Tongue (tissue), 2 donors: ENCODE measurements around the gene FLAD1. TPM values are rescaled to one million over a fixed set of nuclear protein-coding genes. Genes with fewer than 3 reads are reported as not detected.

Experiments
- DNase-seq: peaks from one replicate; pipeline ENCODE4 v3.0.0-alpha.2; 2015
- total RNA-seq: library from RNA; depleted of rRNA; stranded (reverse); fragments of >200 nt; gene quantifications from one replicate; pipeline ENCODE4 v1.2.3, GENCODE V29; 2014

Gene FLAD1
- total RNA-seq, 1 donor from 2014 or later = 17.0 TPM

DNA sequence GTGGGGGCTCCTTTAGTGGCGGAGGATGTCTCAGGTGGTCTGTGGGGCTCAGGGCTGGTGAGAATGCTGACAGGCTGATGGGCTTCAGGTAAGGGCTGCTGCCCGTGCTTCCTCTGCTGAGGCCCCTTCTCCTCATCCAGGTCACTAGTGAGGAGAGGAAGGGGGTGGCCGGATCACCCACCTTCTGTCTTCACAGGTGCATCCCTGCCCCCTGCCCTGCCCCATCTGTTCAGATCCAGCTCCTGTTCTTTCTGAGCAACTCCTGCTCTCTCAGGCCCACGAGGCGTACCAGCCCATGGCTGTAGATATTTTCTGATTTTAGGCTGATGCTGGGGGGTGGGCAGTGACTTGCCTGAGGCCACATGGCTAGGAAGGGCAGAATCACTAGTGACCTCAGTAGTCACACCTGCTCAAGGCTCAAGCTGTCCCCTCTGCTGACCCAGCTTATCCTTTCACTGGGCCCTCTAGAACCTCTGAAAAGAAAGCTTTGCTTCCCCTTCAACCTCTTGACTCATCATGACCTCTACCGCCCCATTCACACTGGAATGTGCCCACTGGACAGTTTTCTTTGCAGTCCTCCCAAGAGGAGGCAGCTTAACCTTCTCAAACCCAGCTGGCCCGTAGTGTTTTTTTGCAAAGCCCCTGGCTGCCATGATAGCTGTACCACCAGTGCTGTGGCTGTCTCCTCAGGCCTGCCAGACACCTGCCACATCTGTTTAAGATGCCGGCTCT is 35.6 kb downstream of the FLAD1 start:
- no peak for DNase-seq

DNA sequence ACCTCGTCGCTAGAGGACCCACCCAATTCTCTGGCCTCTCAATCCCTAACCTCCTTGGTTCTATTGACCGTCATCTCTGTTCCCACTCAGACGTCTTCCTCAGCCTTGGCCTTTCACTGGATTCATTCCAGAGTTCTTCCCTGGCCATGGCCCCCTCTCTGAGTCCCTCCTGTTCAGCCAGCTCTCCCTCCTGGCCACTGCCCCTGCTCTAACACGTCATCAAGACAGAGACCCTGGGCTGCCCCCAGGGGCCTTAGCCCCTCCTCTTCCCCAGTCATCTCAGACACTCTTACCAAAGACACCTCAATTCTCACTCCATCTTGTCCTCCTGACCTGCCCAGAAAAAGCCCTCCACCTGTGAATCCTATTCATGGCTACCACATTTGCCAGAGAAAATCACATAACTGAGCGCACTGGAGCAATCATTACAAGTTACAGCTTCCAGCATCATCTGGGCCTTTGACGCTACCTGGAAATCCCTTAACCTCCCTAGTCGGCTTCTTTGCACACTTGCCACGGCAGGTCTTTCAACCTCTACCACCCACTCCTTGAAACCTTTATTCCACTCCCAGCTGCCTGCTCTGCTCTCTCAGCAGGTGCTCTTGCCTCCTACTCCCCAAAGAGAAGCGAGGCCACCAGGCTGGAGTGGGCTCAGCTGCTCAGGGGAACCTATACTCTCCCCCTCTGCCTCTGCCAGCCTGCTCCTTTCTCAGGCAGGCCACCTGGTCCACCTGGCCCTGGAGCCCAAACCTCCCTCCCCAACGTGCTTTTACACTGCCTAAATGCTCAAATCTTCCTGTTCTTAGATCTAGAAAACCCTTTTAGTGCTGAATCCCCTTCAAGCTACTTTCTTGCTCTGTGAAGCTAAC is 36.5 kb downstream of the FLAD1 start:
- no peak for DNase-seq

DNA sequence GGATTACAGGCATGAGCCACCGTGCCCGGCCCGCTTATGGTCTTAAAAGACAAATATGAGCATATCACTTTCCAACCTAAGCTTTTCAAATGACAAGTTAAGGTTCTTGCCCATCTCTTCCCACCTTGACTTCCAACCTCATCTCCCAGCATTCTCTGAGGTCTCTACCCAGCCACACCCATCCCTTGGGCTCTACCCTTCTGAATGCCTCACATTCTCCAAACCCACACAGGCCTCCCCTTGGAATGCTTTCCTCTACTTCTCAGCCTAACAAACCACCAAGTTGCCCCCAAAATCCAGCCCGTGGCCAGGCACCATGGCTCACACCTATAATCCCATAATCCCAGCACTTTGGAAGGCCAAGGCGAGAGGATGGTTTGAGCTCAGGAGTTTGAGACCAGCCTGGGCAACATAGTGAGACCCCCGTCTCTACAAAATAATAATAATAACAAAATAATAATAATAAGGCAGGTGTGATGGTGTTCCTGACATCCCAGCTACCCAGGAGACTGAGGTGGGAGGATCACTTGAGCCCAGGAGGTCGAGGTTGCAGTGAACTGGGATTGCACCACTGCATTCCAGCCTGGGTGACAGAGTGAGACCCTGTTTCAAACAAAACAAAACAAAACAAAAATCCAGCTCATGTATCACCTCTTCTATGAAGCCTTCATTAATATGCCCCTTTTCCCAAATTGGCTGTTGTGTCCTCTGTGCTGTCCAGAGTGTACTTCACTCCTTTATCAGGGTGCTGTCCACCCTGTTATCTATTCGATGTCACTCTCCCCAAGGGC is 39.2 kb downstream of the FLAD1 start:
- no peak for DNase-seq

DNA sequence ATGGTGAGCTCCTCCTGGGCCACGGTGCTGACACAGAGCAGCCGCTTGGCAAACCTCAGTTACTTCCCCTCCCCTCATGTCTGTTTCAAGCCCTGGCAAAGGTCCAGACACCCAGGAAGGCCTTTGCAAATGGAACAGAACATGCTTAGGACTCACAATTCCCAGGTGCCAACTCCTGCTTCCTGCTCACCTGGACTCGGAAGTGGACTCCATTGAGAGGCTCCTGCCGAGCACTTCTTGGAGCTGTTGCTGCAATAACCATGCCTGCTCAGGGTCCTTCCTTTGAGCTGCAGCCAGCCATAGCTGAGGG is 39.7 kb downstream of the FLAD1 start:
- DNase-seq = no peak

DNA sequence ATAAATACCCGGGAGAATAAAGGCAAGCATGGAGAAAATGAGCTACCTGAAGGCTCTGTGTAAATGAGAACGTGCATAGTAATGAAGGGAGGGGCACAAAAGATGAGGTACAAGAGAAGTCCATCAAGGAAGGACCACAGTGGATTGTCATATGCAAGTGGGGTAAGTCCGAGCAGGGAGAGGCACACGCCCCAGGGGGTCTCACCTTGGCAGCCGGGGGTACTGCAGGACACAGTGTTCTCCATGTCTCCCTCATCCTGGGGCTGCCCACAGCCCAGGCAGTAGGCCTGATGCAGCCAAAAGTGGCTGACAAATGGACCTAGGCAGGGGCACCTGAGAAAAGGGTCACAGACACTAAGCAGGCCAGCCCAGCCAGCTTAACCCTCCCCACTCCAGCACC is 40.5 kb downstream of the FLAD1 start:
- no peak for DNase-seq

DNA sequence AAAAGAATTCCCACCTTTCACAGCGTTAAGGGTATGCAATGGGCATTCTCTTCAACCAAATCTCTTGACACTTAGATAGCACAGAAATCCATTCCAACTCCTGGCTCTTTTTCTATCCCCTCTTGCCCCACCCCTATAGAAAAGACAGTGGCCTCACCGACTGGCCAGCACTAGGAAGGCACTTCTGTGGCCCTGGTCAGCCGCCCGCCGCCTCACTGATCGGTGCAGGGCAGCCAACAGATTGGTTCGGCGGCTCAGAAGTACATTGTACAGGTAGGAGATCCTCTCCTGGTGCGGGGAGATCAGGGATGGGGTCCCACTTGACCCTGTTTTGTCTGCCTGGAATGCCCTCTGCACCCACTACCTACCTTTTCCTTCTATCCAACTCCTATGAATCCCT is 41.2 kb downstream of the FLAD1 start:
- DNase-seq = no peak

DNA sequence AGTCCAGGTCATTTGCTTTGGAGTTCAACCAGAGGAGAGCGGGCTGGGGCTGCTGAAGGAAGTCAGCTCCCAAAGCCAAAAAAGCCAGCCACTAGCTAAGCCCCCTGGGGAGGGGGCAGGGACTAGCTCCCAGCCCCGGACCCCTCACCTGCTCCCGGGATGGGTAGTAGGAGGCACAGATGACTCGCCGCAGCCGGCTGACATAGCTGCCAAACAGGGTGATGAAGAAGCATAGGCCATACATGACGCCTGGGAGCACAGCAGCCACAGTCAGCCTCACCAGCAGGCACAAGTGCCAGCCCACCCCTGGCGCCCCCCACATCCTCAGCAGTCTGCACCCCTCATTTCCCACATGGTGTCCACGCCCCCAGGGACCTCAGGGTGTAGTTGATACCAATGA is 43.0 kb downstream of the FLAD1 start:
- no peak for DNase-seq

DNA sequence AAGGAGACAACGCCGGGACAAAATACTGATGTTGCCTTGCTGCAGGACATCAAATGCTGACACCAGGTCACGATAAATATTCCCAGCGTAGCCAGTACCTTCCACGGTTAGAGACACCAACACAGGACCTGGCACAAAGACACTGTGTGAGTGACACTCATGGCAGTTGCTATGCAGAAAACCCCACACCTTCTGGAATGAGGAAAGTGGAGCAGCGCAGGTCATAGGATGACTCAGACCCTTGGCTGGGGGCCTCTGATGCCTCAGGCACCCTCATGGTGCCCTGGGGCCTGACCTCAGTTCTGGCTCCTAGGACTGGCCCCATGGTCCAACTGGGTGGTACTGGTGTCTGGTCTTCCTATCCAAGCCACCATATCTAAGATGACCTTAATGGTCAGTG is 43.4 kb downstream of the FLAD1 start:
- DNase-seq = no peak

DNA sequence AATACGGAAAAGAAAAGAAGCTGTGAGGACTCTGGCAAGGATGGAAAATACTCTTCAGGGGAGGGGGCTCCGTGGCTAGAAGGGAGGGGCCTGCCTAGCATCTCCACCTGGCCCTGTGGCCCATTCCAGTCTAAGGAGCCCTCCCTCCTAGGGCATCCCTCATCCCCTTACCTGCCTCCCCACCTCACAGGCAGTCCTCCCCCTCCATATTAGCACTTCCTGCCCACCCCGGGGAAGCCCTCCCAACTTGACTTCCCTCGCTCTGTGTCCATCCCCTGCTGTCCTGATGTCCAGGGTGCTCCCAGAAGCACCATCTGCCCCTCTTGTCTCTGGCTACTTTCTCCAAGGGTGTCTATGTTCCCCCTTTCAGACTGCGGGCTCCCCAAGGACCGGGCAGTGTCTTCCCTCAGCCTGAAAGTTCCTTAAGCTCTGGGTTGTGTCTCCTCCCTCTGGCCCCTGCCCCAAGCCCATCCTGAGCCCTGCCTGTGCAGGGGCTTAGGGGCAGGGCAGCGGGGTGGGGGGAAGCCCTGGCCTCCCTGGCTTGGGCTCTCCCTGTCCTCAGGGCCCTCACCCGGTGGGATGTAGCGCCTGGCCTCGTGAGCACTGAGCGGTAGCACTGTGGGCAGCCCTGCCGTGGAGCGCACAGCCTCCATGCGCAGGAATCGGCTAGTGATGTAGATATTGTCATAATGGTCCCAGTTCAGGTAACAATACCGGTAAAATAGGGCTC is 46.5 kb downstream of the FLAD1 start:
- no peak for DNase-seq

DNA sequence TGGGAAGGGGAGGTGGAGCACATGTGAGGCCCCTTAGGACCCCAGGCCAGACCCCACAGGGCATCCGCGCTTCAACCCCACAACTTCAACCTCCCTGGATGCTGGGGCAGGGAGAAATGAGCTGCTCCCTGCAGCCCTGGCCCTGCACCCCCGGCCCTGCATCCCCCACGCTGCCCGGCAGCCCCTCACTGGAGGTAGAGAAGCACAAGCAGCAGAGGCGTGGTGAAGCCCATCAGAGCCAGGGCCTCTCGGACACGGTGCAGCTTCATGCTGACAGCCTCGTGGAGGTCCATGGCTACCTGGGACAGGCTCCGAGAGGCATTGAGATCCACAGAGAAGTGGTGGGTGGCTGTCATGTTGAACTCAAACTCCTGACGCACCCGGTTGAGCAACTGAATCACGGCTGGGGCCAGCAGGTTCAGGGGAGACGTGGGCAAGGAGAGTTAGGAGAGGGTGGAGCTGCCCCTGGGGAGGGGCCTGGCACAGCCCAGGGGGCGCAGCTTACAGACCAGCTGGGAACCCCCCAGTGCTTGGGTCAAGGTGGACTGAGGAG is 47.2 kb downstream of the FLAD1 start:
- DNase-seq = no peak

DNA sequence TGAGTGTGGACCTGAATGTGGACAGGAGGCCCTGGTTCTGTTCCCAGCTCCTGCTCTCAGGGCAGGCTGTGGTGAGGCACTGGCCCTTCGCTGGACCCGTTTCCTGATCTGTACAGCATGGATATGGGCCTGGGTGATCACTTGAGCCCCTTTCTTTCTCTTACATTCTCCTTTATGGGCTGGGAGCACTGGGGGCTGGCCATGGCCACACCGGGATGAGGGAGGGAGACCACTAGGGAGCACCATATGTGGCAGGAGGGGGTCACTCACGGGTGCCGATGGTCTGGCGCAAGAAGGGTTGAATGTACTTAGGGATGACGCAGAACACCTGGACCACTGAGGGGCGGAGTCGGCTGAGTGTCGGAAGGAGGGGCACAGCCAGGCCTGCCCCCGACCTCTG is 47.8 kb downstream of the FLAD1 start:
- DNase-seq = no peak

DNA sequence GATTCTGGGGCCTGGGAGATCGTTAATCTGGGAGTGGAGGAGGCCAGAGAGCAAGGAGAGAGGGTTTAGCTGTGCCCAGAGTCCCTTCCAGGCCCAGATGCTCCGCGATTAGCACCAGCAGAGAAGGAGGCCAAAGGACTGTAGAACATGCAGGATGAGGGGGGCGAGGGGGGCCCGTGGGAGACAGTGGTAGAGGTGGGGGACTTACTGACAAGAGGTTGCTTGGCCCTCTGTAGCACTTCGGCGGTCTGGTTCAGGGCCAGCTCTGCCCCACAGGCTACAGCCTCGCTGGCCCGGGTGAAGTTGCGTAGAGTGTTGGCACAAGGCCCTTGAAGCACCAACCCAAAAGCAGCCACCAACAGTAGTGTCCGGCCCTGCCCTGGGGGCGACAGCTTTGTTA is 49.7 kb downstream of the FLAD1 start:
- no peak for DNase-seq

DNA sequence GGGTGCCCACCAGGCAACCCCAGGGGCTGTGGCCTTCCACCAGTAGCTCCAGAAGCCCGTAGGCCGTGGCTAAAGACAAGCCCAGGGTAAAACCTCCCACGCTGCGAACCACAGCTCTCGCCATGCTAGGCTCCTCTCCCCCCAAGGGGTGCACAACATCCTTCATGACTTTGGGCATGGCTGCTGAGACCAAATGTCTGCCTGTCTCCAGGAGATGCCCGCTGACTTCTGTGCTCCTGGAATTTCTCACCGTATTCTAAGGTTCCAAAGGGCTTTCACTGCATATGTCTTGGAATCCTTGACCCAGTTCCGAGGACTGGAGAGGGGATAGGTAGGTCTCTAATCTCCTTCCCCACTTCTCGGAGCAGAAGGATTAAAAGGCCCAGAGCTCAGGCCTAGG is 50.4 kb downstream of the FLAD1 start, which contains the start of the genes DCST1 and DCST2:
Gene DCST1 (plus strand): TSS at position 301 of the 400 bp plus-strand sequence. CDS start 213 bp downstream, outside the sequence.
Gene DCST2 (minus strand): TSS at position 258 of the 400 bp plus-strand sequence. CDS start 80 bp downstream, at position 178.
- DNase-seq = no peak

DNA sequence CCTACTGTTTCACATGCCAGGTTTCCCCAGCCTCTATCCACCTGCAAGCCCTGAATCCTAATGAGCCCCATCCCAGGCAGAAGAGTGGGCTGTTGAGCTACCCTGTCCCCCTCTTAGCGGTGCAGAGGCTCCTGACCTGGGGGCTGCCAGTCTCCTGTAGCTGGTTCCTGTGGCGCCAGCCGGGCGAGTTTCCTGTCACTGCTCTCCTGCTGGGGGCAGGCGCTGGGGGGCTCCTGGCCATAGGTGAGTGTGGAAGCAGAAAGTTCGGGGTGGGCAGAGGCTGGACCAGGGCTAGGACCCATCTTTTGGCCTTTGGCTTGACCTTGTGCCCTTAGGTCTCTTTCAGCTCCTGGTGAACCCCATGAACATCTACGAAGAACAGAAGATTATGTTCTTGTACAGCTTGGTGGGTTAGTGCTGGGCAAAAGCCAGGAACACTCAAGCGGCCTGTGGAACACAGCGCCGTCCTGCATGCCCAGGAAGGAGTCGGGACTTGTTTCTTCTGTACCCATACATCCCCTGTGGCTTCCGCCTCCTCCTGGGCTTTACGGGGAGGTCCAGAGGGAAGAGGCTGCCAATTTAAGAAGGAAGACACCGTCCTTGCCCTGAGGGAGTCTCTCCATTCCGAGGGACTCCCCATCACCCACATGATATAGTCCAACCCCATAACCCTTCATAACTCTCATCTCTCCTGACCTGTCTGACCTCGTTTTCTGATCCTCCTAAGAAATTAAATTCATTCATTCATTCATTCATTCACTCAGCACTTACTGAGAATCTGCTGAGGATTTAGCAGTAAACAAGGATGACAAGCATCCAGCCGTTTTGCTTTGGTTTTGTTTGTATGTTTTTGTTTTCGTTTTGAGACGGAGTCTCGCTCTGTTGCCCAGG is 51.4 kb downstream of the FLAD1 start:
- no peak for DNase-seq

DNA sequence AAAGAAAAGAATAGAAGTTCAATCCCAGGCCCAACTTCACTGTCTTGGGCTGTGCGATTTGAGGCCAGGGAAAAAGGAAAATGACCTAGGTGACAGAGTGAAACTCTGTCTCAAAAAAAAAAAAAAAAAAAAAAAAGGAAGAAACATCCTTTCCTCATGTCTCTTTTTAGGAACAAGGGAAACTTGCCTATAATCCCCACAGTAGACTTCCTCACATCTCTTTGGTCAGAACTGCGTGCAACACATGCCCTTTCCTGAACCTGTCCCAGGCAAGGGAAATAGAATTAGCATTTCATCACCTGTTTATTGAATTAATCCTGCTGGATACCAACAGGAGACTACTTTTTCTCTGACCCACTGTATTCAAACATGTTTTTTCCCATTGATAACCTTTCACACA is 52.8 kb downstream of the FLAD1 start:
- no peak for DNase-seq

DNA sequence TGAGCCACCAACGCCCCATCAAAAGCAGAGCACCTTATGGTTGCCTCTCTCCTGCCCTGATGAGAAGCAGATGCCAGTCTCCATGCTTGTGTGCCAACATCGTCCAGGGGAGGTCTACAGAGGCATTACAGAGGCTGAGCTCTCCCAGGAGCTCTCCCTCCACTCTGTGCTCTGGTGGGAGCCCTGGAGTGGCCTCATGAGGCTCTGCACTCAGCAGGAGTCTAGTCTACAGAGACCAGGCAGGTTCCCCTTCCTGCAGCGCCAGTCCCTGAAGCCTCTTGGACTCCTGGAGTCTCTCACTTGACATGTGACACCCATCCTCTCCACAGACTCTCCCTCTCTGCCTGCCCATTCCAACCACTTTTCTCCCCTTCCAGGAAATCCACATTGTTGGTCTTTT is 53.9 kb downstream of the FLAD1 start:
- no peak for DNase-seq

DNA sequence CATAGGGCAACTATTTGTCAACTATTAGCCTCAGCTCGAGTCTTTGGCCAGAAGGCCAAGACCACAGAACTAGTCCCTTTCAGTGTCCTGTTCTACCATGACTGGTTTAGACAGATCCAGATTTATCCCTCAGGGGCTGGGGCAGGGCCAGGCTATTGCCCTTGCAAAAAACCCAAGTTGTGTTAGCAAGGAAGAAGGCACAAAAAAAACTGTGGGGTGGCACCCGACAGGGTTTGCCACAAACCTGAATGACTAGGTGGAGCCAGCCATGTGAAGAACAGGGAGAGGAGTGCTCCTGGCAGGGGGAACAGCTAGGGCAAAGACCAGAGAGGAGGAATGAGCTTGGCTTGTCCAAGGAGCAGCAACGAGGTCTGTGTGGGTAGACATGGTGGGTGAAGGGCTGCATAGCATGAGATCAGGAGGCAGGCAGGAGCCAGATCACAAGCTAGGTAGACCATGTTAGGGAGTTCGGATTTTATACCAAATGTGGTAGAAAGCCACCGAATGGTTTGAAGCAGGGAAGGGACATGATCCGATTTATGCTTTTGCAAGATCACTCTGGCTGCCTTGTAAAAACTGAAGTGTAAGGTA is 54.8 kb downstream of the FLAD1 start:
- no peak for DNase-seq

DNA sequence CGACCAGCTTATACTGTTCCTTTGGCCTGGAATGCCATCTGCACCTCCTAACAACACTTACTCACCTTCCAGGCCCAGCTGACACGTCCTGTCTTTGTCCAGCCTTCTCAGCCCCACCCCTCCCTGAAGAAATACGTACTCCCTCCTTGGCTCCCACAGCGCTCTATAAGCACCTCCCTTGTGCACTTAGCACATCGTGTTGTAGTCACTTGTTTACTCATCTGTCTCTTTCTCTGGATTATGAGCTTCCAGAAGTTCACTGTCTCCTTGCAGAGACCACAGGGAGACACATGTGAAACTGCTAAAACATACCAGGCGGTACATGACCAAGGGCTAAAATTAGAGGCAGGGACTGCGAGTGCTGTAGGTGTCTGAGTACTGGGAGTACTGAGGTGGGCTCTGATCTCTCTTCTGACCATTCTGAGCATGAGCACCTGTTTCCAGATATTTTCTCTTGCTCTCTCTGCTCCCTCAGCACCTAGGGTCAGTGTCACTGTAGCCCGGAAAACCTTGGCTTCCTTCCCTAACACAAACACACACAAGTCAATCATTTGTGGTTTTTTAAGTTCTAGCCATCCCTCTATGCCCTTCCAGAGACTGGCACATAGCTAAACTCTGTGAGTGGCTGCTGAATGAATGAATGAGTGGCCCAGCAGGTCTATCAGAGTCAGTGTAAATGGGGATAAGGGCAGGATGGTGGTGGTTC is 55.6 kb downstream of the FLAD1 start:
- DNase-seq = peak; percentile 43

DNA sequence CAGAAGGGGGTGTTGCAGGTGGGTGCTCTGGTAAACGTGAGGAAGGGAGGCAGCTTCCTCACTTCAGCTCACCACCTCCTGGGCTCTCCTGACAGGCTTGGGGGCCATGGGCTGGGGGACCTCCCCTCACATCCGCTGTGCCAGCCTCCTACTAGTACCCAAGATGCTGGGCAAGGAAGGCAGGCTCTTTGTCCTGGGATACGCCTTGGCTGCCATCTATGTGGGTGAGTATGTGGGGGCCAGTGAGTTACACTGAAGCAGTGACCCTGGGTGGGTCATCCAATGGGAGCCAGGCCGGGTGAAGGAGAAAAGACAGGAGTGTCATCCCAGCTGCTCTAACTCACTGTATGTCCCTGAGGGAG is 56.1 kb downstream of the FLAD1 start:
- no peak for DNase-seq
